A673 (cell line): ENCODE measurements around the gene ISL2.
"Not testable (repeated sequence)": the region's sequence is repeated elsewhere in the genome, so short reads cannot be mapped to it uniquely, and the experiment has no call there.

Experiments used
- CTCF ChIP-seq: fragments of 300-800, 200-600 bp; sonication (generic); conservative IDR thresholded peaks from 2 replicates; pipeline ENCODE4 v1.5.1; 2017; ENCODE audit warnings: low read depth, mild to moderate bottlenecking, antibody characterized with exemption, low read length, moderate library complexity, mixed read lengths
- EZH2 ChIP-seq: fragments of 200-600 bp; sonication (generic); IDR thresholded peaks from 2 replicates; pipeline ENCODE4 v1.6.1; 2017; ENCODE audit warnings: borderline replicate concordance, low read depth, mild to moderate bottlenecking, mixed read lengths, antibody characterized with exemption, low read length; ENCODE audit not compliant: poor library complexity, severe bottlenecking

GRCh38 chr15:76297951-76298350, 38.6 kb upstream of the ISL2 start:
- not testable (repeated sequence) for TF ChIP-seq CTCF, EZH2
